AG20443 (cell line): ENCODE measurements around the gene KRTAP12-4.
"Not testable (repeated sequence)": the region's sequence is repeated elsewhere in the genome, so short reads cannot be mapped to it uniquely, and the experiment has no call there.

ENCODE experiments used
- DNase-seq: peaks from one replicate; pipeline ENCODE4 v3.0.0; 2012; ENCODE audit warnings: low spot score, mixed read lengths

Gene KRTAP12-4

DNA sequence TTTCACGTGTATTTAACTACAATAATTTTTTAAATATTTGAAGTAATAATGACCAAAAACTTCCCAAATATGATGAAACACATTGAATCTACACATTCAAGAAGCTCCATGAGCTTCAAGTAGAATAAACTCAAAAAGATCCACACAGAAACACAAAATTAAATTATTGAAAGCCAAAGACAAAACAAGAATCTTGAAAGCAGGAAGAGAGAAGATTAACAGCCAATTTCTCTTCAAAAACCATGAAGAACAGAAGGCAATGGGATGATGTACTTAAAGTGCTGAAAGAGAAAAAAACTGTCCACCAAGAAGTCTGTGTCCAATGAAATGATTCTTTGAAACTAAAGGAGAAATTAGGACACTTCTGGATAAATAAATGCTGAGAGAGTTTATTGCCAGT is 22.4 kb downstream of the KRTAP12-4 start:
- DNase-seq, result no peak

DNA sequence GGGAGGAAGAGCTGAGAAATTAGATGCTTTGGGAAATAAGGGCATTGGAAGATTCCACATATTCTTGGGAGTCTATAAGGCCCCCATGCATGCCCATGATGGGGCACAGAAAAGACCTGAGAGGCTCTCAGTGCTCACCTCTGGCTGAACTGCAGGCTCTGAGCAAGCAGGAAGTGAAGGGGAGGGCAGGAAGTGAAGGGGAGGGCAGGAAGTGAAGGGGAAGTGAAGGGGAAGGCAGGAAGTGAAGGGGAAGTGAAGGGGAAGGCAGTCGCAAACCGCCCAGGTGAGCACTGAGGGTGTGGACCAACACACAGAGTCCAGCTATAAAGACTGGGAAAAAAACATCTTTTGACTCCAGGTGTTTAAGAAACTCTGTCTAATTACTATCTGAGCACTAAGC is 24.0 kb downstream of the KRTAP12-4 start:
- DNase-seq, result no peak

DNA sequence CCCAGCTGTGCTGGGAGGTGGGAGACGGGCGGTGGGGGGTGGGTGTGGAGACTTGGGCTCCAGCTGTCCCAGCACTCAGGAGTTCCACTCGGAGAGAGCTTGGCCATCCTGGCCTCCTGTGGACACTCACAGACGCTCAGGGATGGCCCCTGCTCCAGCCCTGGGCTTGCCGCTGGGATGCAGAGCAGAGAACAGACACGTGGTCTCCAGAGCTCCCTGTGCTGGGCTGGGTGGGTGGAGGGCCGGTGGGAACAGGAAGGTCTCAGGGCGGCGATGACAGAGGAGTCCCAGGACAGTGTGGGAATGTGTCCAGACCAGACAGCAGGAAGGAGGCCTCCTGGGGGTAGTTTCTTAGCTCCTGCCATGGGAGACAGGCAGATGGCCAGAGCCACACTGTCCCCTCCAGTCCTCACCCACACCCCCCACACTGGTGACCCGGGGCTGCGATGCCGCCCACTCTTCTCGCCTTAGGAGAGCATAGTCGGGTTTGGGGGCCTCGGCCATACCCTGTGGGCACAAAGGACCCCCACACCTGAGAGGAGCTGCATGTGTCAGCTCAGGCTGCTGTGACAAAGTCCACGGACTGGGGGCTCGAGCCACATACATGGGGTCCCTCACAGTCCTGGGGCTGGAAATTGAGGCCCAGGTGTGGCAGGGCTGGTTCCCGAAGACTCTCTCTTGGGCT is 25.6 kb downstream of the KRTAP12-4 start:
- DNase-seq, result no peak

DNA sequence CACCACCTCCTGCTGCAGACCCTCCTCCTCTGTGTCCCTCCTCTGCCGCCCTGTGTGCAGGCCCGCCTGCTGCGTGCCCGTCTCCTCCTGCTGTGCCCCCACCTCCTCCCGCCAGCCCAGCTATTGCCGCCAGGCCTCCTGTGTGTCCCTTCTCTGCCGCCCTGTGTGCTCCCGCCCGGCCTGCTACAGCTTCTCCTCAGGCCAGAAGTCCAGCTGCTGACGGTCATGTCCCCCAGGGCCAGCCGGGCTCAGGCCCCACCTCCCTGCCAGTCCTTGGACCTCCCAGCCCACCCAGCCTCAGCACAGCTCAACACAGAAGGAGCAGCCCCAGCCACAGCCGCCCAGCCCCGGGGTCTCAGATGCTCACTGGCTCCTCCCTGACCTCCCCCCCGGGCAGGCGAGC is 26.6 kb downstream of the KRTAP12-4 start:
- not testable (repeated sequence) for DNase-seq

DNA sequence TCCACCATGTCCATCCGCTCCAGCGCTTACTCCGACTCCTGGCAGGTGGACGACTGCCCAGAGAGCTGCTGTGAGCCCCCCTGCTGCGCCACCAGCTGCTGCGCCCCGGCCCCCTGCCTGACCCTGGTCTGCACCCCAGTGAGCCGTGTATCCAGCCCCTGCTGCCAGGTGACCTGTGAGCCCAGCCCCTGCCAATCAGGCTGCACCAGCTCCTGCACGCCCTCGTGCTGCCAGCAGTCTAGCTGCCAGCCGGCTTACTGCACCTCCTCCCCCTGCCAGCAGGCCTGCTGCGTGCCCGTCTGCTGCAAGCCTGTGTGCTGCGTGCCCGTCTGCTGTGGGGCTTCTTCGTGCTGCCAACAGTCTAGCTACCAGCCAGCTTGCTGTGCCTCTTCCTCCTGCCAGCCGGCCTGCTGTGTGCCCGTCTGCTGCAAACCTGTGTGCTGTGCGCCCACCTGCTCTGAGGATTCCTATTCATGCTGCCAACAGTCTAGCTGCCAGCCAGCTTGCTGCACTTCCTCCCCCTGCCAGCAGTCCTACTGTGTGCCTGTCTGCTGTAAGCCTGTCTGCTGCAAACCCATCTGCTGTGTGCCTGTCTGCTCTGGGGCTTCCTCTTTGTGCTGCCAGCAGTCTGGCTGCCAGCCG is 27.2 kb downstream of the KRTAP12-4 start:
- not testable (repeated sequence) for DNase-seq

DNA sequence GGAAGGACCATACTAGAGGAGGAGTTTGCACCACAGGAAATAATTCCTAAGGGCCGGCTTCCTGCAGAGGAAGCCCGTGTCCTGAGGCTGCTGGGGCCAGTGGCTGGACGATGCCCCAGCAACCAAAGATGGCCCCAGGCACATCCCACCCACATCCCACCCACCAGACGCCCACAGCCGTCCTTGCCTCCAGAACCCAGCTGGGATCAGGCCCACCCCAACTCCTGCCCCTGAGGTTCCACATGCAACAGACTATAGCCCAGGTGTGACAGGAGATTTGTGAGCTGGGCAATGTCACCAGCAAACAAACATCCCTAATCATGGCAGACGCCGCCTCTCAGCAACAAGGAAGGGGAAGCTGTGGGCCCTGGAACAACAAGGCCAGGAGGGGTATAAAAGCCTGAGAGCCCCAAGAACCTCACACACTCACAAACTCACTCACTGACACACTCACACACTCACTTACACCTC is 27.8 kb downstream of the KRTAP12-4 start, which contains the start of gene KRTAP10-9:
Gene KRTAP10-9, plus strand, starts transcription at position 421 of the 471 bp plus-strand sequence. CDS start 79 bp downstream, outside the sequence.
- DNase-seq, result no peak

DNA sequence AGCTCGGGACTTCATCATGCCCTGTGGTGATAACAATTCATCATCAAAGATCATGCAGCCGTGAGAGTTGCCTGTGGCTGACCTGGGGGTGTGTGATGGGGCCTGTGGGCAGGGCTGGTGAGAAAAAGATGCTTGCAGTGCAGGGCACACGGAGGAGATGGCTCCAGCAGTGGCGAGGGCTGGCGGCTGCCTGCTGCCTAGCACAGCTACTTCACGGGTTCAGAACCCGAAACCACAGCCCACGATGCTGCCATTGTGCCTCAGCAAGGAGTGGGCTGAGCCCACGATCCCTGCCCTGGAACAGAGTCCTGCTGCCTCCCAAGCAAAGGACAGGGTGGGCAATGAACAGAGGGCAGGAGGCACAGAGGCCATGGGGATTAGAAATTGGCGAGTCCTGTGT is 28.2 kb downstream of the KRTAP12-4 start:
- no peak for DNase-seq

DNA sequence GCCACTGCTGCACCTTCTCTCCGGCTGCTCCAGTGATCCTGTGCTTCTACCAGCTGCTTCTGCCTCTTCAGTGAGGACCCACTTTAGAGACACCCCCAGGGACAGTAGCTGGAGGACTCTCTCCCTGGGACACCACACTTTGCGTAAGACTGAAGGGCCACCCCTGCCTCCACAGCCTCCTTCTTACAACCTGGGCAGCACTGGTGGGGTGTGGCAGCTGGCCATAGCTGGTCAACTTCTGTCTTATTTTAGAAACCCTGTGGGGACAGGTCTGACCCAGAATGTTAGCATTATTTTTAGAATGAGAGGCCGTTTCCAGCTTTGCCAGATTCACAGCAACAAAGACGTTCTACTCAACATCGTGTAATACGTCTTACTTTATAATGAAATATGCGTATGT is 28.7 kb downstream of the KRTAP12-4 start:
- DNase-seq, result no peak

DNA sequence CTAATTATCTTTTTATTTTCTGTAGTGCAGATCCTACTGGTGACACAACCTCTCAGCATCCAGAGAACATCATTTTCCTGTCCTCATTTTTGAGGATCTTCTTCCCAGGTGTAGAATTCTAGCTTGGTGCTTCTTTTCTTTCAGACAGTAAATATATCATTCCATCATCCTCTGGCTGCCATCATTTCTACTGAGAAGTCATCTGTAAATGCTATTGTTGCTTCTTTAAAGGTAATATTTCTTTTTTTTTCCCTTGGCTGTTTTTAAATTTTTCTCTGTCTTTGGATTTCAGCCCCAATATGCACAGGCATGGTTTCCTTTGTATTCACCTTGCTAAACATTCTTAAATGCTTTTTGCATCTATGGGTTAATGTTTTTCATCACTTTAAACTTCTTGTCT is 30.9 kb downstream of the KRTAP12-4 start:
- DNase-seq, result no peak

DNA sequence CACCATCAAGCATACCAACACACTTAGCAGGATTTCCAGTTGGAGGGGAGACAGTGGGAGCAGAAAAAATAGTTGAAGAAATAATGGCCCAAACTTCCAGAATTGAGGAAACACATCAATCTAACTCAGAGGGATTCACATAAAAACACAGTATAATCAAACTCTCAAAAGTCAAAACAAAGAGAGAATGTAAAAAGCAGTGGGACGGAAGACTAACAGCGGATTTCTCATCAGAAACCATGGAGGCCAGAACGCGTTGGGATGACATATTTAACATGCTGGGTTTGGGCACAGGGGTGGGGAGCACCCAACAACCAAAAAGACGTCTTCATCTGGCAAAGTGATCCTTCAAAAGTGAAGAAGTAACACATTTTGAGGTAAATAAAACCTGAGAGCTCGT is 34.6 kb downstream of the KRTAP12-4 start:
- no peak for DNase-seq

DNA sequence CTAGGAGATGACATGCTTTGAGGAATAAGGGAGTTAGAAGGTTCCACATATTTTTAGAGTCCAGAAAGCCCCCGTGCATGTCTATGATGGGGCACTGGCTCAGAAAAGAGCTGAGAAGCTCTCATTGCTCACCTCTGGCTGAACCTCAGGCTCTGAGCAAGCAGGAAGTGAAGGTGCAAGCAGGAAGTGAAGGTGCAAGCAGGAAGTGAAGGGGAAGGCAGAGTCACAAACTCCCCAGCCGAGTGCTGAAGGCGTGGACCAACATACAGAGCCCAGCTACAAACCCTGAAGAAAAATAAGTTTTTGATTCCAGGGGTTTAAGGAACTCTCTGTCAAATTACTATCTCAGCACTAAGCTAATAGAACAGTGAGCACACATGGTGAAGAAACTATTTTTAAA is 35.5 kb downstream of the KRTAP12-4 start:
- DNase-seq, result no peak

DNA sequence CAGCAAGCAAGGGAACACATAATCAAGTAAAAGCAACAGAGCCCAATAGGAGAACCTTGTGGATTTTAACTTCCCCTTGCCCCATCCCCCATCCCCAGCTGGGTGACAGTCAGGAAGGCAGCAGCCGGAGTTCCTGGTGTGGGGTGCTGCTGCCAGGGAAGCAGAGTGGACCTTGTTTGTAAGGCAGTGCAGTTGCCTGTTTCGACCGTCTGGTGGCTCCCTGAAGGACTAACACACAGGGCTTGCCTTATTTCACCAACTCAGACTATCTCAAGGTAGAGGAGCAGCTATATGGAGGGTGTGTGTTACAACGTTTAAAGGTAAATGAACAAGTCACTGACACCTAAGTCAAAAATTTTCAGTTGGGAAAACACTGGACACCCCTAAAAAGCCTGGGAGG is 36.0 kb downstream of the KRTAP12-4 start:
- DNase-seq, result peak; percentile 30

DNA sequence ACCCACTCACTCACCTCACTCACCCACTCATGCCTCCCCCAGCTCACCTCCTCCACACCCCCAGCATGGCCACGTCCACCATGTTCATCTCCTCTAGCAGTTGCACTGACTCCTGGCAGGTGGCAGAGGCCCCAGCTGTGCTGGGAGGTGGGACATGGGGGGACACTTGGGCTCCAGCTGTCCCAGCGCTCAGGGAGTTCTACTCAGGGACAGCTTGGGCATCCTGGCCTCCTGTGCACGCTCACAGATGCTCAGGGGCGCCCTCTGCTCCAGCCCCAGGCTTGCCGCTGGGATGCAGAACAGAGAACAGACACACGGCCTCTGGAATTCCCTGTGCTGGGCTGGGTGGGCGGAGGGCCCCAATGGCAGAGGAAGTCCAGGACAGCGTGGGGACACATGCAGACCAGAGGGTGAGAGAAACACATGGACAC is 37.4 kb downstream of the KRTAP12-4 start:
- DNase-seq, result no peak

DNA sequence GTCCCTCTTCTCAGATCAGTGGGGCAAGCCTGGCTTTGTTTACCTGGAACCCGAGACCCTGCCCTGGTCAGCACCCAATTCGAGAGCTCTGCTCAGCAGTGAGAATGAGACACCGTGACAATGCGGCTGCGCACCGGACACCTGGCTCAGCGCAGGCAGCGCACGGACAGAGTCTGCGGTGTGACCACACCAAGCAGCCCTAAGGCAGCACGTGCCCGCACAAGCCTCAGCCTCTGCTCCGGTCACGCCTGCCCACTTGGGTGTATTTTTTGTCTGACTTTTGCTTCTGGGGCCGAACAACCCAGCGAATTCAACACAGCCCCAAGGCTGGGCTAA is 37.9 kb downstream of the KRTAP12-4 start:
- no peak for DNase-seq

DNA sequence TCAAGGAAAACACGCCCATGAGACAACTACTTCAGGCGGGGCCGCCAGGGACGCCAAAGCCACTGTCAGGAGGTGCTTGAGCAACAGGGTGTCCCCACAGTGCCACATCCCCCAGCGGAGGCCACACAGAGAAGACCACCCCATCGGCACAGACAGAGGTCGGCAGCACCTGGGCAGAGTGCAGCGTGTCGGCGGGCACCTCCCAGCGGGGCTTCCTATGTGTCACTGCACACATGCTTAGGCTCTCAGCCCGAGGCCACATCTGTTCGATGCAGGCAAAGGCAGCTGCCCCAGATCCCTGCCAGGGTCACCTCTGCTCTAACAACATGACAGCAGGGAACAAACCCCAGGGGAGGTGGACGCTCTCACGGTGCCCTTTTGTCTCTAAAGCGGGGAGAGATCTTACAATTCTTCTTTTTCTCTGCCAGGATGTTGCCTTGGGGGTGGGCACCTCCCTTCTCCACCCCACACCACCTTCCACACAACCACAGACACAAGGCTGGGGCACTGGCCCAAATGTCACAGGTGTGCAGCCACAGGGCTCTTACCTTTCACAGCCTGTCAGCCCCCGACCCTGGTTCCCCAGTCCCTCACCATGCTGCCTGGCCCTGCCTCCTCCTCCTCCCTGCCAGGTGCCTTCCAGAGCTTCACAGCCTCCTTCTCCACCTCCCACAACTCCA is 38.4 kb downstream of the KRTAP12-4 start:
- DNase-seq, result no peak

DNA sequence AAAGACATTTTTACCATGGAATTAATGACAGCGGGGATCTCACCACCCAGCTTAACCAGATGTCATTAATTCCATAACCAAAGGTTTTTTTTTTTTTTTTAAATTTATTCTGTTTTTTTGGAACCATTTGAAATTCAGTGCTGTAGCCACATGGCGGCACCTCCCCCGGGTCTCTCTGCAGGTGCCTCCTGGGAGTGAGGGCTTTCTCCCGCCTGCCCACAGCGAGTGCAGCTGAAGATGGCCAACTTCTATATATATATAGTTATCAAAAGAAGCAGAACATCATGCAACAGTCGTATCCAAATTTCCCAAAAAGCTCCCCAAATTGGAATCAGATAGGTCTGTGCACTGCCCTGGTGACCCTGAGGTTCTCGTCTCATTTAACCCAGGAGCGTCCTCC is 39.0 kb downstream of the KRTAP12-4 start:
- DNase-seq, result no peak

DNA sequence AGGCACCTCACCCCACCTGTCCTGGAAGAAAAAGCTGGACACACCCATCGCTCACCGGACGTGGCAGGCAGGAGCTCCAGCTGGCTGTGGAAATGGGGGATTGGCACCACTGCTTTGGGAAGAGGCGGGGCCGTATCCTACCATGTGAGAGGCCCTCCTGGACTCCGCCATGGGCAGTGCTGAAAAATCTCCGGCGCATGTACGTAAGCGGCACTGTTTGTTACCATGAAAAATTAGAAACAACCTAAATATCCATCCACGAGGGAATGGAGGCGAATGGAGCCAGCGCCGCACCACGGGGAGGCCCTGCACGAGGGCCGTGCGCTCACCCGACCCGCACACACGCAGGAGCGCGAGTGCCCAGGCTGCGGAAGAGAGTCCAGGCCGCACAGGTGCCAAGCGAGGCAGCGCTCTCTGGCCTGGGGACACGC is 39.5 kb downstream of the KRTAP12-4 start:
- no peak for DNase-seq

DNA sequence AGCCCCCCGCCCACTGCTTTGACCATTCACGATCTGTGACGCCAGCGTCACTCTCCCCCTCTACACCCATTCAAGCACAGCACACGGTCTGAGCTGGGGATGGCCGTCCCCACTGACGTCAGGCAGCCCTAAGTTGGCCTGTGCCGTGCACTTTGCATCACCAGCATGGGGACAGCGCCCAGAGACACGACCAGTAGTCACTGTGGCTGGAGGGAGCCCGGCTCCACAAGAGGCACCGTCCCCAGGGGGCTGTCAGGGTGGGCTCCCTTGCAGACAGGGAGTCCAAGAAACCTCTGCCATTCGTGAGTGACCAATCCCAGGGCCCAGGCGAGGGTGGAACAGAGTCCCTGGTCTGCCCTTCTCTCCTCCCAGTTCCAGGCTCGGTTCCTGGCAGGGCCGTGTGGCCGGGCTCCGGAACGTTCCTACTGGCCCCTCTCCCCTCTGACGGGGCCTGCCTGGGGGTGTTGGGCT is 40.3 kb downstream of the KRTAP12-4 start:
- DNase-seq, result no peak

DNA sequence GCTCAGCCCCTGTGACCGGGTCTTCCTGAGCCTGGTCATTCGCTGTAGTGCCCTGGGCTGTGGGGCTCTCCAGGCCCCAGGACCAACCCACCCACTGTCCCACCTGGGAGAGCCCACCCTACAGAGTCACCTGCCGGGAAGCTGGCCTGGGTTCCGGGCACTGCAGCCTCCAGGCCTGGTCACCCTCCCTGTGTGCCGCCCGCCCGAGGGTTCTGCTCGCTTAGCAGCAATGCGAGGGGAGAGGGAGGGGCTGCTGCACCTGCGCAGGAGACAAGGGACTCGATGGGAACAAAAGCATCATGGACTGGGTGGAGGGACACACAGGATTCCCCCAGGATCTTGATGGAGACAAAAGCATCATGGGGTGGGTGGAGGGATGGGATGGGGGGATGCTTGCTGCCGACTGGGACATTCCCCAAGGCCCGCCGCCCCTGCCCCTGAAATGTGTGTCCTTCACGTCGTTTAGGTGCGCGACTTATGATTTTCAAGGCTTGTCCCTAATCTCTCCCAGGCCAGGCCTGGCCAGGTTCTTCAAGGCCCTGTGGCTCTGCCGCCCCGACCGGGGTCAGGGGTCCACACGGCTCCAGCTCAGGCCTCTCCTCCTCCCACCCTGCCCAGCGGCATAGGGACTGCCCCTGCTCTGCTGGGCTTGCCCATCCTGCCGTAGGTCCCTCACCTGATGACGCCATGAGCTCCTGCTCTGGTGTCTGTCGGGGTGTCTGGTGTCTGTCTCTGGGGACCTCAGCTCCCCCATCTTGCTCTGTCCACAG is 40.9 kb downstream of the KRTAP12-4 start:
- no peak for DNase-seq

DNA sequence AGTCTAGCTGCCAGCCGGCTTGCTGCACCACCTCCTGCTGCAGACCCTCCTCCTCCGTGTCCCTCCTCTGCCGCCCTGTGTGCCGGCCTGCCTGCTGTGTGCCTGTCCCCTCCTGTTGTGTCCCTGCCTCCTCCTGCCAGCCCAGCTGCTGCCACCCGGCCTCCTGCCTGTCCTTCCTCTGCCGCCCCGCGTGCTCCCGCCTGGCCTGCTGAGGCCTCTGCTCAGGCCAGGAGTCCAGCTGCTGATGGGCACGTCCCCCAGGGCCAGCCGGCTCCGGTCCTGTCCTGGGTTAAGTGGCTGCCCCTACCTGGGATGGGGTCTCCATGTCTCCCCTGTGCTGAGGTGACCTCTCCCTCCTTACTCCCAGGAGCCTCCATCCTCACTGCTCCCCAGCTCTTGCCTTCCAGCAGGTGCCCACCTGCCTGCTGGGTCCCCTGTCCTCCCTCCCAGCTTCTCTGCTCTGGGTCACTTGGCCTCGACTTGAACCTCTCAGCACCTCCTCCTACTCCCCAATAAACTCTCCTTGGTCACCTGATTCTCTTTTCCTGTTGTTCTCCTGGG is 41.7 kb downstream of the KRTAP12-4 start:
- DNase-seq, result no peak

DNA sequence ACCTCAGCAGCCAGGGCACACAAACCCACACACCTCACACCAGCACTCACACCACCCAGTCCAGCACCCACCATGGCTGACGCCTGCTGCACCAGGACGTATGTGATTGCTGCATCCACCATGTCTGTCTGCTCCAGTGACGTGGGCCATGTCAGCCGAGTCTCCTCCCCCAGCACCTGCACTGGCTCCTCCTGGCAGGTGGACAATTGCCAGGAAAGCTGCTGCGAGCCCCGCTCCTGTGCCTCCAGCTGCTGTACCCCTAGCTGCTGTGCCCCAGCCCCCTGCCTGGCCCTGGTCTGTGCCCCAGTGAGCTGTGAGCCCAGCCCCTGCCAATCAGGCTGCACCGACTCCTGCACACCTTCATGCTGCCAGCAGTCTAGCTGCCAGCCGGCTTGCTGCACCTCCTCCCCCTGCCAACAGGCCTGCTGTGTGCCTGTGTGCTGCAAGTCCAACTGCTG is 42.4 kb downstream of the KRTAP12-4 start, which contains the start of gene KRTAP10-8:
Gene KRTAP10-8, plus strand, starts transcription at position 51 of the 458 bp plus-strand sequence. Its CDS starts 22 bp downstream, at position 73.
- DNase-seq, result no peak

DNA sequence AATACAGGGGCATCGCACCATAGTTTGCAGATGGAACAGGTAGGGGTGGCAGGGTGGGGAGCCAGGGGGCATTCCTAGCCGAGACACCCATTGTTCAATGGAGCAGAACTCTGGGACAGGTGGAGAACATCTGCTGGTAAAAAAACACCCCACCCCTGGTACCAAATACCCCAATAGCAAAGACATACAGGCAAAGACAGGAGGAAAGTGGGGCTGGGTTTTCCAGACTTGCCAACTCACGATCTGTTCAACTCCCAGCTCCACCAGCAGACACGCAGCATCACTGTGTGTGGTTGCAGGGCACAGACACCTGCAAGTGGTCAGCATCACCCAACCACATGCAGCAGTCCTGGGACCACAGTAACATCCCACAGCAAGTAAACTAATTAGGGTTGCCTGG is 42.9 kb downstream of the KRTAP12-4 start:
- DNase-seq, result no peak
